Stimulated activated memory B cell treated with anti-CD40 and anti-IgM and Interleukin-4, amounts not matched to agents 10 μg/mL and 1 μg/mL and 100 μg/mL, for 72 hours (primary cell): ENCODE results near the gene PLB1.
A peak's percentile ranks its signal among the peaks of the same experiment; 100 is the strongest.

ENCODE experiments used
- ATAC-seq: fragments of 150-1000 bp; cut with Tn5 transposase; 2 replicates; pipeline ENCODE4 v1.10.0; 2021
- H3K27ac Mint-ChIP-seq: one replicate; pipeline ENCODE4 v1.8.0; 2022; ENCODE audit warnings: mild to moderate bottlenecking, mixed read lengths
- H3K27me3 Mint-ChIP-seq: one replicate; pipeline ENCODE4 v1.8.0; 2022; ENCODE audit warnings: mixed read lengths
- H3K36me3 Mint-ChIP-seq: one replicate; pipeline ENCODE4 v1.8.0; 2022; ENCODE audit warnings: mixed read lengths
- H3K4me1 Mint-ChIP-seq: one replicate; pipeline ENCODE4 v1.8.0; 2022; ENCODE audit warnings: mixed read lengths
- H3K4me3 Mint-ChIP-seq: one replicate; pipeline ENCODE4 v1.8.0; 2022; ENCODE audit warnings: mild to moderate bottlenecking, moderate library complexity, mixed read lengths
- H3K9me3 Mint-ChIP-seq: one replicate; pipeline ENCODE4 v1.8.0; 2022; ENCODE audit warnings: mixed read lengths

PLB1 gene

DNA sequence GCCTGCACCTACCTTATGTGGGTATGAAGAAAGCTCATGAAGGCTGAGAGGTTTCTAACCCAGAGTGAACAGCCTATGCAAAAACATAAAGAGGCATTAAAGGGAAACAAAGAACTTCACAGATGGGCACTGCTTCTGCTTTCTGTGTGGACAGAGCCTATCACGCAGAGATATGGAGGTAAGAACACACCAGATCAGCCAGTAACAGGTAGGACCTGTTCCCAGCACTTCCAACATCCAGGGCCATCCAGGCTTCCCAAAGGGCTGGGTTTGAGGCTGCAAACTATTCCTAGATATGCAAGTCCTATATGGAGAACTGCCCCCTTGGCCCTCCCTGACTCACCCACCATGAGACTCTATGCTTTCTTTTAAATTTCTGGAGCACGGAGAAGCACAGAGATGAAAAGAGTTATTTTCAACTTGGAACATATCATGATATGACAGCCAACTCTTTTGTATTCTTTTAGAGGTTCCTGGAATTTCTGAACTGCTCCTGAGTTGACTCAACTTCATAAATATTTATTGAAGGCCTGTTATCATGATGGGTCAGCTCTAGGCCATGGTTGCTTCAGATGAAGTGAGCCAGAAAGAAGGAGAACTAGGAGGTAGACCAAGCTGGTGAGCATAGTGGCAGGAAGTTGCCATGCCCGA is 178.3 kb downstream of the PLB1 start:
- ATAC-seq: no peak
- Mint-ChIP-seq H3K4me1 (peaks cover 10% of the 10 kb centered on the region), H3K36me3 (no peaks in the 10 kb centered on the region), H3K4me3 (no peak overlapping the region), H3K27ac (no peak overlapping the region), H3K9me3 (peaks cover 6% of the 10 kb centered on the region), H3K27me3 (no peaks in the 10 kb centered on the region)

DNA sequence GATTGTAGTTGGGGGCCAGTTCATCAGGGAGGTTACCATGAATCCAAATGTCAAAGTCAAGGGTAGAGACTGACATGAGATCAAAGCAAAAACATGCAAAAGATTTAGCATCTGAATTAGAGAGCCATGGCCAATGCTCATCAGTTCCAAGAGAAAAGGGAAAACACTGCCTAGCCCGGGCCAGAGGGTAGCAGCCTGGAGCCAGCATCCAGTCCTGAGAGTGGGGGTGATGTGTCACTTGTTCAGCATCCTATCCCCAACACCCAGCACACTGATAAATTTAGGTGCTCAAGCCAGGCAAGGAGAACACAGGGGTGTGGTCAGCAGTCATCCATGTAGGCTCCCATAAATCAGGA is 178.8 kb downstream of the PLB1 start:
- Mint-ChIP-seq H3K27ac (no peak overlapping the region), H3K4me1 (peaks cover 10% of the 10 kb centered on the region), H3K27me3 (no peaks in the 10 kb centered on the region), H3K9me3 (peaks cover 6% of the 10 kb centered on the region), H3K4me3 (no peak overlapping the region), H3K36me3 (no peaks in the 10 kb centered on the region)
- ATAC-seq: no peak

DNA sequence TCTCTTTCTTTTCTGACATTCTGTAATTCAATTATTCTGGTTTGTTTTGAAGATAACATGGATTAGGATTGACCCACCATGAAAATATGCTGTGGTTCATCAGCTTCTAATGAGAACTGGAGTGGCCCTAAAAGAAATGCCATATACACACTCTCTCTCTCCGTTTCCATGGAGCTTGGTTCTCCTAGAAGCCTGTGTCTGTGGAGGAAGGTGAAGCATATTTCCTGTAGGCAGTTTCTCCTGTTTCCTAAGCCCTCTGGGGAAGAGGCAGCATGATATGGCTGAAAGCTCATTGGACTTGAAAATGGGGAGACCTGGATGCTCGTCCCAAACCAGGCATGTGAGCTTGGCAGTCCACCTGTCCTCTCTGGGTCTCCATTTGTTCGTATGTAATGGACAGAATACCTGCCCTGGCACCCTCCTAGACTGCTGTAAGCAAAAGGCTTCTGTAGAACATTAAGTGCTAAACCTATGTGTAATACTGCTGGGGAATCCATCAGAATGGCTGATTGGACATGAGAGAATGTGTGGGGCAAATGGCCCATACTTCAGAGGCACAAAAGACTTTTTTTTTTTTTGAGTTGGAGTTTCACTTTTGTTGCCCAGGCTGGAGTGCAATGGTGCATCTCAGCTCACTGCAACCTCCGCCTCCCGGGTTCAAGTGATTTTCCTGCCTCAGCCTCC is 180.4 kb downstream of the PLB1 start:
- H3K27ac Mint-ChIP-seq: no peak overlapping the region
- H3K27me3 Mint-ChIP-seq: no peaks in the 10 kb centered on the region
- no peak for ATAC-seq
- H3K4me1 Mint-ChIP-seq: peaks cover 18% of the 10 kb centered on the region
- no peaks in the 10 kb centered on the region for H3K36me3 Mint-ChIP-seq
- no peak overlapping the region for H3K4me3 Mint-ChIP-seq
- H3K9me3 Mint-ChIP-seq: peaks cover 6% of the 10 kb centered on the region

DNA sequence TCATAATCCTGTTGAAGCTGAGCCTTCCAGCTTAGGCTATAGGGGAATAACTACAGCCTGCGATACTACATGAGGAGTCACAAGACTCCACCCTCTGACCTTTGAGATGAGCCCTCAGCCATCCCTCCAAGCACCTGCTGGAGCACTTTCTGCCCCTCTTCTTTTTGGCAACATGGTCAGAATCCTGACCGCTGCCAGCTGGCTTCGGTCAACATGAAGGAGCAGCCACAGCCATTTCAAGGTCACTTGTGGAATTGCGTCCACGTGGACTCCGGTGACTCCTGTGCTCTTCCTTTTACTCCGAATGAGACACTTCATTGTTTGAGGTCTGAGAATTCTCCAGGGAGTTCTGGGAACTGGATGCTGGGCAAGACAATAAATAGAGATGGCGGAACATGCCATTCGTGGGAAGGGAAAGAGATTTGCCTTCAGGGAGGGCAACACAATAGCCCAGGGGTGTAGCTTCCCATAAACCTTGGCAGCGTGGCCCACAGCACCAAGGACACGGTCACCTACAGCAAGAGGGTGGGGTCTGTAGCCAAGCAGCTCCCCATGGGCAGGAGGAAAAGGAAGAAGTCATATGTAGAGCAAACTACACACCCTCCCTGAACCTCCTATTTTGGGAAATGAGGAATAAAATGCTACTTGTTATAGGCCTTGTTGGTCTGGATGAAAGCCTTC is 182.5 kb downstream of the PLB1 start:
- Mint-ChIP-seq H3K4me1 (peaks cover 25% of the 10 kb centered on the region), H3K27me3 (no peaks in the 10 kb centered on the region), H3K9me3 (no peaks in the 10 kb centered on the region), H3K4me3 (no peak overlapping the region), H3K36me3 (no peaks in the 10 kb centered on the region), H3K27ac (no peak overlapping the region)
- ATAC-seq: no peak

DNA sequence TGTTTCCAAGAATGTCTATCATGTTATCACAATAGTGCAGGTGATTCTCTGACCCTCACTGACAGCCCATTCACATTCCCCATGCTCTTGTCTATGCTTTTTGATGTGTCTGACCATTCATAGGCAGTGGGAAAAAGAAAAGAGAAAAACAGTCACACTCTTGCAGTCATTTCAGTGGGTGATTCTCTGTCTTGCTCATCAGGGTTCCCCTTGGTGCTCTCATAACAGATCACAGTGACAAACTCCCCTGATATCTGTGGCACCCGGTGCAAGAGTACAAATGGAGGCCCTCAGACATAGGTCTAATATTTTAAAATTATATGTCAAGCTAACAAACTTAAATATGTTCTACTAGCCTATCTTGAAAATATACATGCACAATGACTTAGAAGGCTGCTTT is 183.1 kb downstream of the PLB1 start:
- ATAC-seq: peak; percentile 67
- peaks cover 25% of the 10 kb centered on the region for H3K4me1 Mint-ChIP-seq
- no peak overlapping the region for H3K4me3 Mint-ChIP-seq
- no peaks in the 10 kb centered on the region for H3K36me3 Mint-ChIP-seq
- no peak overlapping the region for H3K27ac Mint-ChIP-seq
- no peaks in the 10 kb centered on the region for H3K27me3 Mint-ChIP-seq
- no peaks in the 10 kb centered on the region for H3K9me3 Mint-ChIP-seq

DNA sequence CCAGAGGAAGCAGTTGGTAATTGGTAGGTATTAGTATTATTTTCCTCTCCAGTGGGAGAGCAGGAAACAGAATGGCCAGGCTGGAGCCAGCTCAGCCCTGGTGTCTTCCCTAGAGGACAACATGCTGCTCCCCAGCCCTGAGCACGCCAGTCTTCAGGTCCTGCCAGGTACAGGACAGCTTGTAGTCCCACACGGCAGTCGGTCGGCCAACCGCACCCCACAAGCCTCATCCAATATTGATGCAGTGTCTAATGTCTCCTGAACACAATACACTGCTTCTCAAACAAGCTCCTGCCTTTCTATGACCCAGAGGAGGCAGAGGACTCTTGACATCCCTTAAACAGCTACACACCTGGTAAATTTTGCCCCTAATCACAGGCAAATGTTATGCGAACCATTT is 184.8 kb downstream of the PLB1 start:
- H3K9me3 Mint-ChIP-seq: no peaks in the 10 kb centered on the region
- peak overlapping the region; percentile 75 for H3K27ac Mint-ChIP-seq
- H3K4me1 Mint-ChIP-seq: peaks cover 19% of the 10 kb centered on the region
- no peaks in the 10 kb centered on the region for H3K36me3 Mint-ChIP-seq
- H3K4me3 Mint-ChIP-seq: no peak overlapping the region
- no peaks in the 10 kb centered on the region for H3K27me3 Mint-ChIP-seq
- no peak for ATAC-seq

DNA sequence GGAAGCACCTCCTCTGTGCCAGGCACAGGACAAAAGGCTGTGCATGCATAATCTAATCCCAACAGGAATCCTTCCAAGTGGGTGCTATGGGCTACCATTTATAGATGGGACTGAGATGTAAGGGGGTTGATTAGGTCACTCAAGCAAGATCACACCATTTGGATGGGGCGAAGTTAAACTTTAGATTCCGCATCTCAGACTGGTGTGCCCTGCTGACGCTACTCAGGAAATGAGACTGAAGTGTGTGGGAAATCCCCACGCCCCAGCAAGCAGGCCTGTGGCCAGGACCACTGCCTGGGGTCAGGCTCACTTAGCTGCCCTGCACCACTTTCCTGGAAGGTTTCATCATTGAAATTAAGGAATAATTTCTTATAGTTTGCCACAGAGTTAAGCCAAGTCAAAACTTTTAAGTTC is 185.3 kb downstream of the PLB1 start:
- Mint-ChIP-seq H3K9me3 (no peaks in the 10 kb centered on the region), H3K36me3 (no peaks in the 10 kb centered on the region), H3K4me1 (peaks cover 19% of the 10 kb centered on the region), H3K4me3 (no peak overlapping the region), H3K27me3 (no peaks in the 10 kb centered on the region), H3K27ac (peak overlapping the region; percentile 75)
- ATAC-seq: peak; percentile 87

DNA sequence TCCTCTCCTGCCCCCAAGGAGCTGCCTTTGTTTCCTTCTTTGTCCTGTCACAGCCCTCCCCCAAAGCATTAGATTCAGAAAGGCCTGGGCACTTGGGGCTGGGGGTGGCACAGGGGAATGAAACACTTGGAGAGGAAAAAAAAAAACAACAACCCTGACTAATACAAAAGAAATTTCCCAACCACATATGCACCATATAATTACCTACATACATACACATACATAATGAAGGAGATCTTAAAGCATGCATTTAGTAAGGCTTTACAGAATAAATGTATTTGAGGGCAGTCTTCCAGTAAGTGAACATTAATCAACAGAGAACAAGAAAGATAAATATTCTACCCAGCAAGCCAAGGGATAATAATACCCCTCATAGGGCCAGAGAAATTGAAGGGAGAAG is 185.7 kb downstream of the PLB1 start:
- ATAC-seq: no peak
- no peaks in the 10 kb centered on the region for H3K27me3 Mint-ChIP-seq
- H3K4me1 Mint-ChIP-seq: peaks cover 19% of the 10 kb centered on the region
- H3K4me3 Mint-ChIP-seq: no peak overlapping the region
- H3K36me3 Mint-ChIP-seq: no peaks in the 10 kb centered on the region
- H3K27ac Mint-ChIP-seq: peak overlapping the region; percentile 75
- H3K9me3 Mint-ChIP-seq: no peaks in the 10 kb centered on the region

DNA sequence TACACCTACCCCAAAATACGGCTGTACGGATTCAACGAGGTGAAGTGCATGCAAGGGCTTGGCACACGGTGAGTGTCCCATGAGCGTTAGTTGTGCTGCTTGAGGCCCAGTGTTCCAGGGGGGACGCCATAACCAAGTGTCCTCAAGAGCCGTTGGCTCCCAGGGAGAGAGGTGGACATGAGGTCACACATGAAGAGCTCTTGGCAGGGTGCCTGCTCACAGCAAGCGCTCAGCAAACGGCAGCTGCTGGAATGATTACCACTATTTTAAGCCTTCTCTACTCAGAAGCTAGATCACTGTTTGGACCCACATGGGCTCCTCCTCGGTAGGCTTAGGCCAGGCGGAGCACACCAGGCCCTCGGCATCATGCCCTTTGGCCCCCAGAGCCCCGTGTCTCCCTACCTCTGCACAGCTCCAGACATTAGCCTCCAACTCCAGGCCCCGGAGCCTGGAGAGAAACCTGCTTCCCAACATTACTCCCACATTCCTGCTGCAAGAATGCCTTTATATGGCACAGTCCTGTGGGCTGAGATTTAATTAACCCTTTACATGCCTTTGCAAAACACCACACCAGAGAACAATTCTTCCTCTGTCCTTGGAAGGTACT is 187.3 kb downstream of the PLB1 start:
- peaks cover 17% of the 10 kb centered on the region for H3K4me1 Mint-ChIP-seq
- H3K9me3 Mint-ChIP-seq: no peaks in the 10 kb centered on the region
- H3K36me3 Mint-ChIP-seq: no peaks in the 10 kb centered on the region
- H3K27me3 Mint-ChIP-seq: no peaks in the 10 kb centered on the region
- no peak overlapping the region for H3K27ac Mint-ChIP-seq
- H3K4me3 Mint-ChIP-seq: no peak overlapping the region
- ATAC-seq: no peak

DNA sequence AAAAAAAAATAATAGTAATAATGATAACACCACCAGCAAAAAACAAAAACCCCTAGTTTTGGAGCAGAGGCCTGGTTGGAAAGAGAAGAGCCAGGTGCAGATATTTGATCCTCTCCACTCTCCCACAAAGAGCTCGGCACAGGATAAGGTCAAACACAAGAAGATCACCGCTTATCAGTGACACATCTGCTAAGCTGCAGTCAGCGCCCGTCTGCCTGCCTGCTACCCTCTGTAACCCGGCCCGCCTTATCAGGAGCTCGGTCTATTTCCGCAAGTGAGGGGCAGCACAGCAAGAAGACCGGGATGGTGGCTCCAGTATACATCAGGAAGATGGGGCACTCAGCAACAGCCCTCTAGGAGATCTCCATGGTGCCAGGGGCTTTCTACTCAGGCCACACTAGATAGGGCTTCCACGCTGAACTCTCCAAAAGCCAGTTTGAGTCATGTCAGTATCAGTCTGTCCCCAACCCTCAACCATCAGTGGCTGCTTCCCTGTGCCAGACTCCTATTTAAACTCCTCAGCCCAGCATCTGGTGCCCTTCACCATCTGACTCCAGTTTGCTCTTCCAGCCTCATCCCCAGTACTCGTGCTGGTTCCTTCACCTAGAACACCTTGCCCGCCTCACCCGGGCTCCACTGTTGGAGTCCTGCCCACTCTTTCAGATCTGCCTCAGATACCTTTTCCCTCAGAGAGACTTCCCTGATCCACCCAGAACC is 188.4 kb downstream of the PLB1 start:
- H3K4me1 Mint-ChIP-seq: peaks cover 15% of the 10 kb centered on the region
- no peak overlapping the region for H3K4me3 Mint-ChIP-seq
- no peak for ATAC-seq
- no peaks in the 10 kb centered on the region for H3K9me3 Mint-ChIP-seq
- peak overlapping the region; percentile 2 for H3K27ac Mint-ChIP-seq
- H3K36me3 Mint-ChIP-seq: no peaks in the 10 kb centered on the region
- H3K27me3 Mint-ChIP-seq: no peaks in the 10 kb centered on the region

DNA sequence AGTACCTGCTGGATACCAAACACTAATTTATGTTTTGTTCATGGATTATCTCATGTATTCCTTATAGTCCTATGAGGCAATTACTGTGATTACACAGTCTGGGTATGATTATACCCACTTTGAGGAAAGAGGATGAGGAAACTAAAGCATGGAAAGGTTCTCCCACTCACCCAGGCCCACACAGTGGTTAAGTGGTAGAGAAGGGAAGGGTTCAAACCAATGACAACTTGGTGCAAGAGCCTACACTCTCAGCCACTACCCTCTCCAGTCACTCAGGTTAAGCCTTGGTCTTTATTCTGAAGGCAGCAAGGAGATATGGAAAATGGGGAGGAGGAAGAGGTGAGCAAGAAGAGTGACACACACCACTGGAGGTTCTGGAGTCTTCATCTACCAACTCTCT is 191.3 kb downstream of the PLB1 start:
- Mint-ChIP-seq H3K4me1 (no peaks in the 10 kb centered on the region), H3K27ac (no peak overlapping the region)

DNA sequence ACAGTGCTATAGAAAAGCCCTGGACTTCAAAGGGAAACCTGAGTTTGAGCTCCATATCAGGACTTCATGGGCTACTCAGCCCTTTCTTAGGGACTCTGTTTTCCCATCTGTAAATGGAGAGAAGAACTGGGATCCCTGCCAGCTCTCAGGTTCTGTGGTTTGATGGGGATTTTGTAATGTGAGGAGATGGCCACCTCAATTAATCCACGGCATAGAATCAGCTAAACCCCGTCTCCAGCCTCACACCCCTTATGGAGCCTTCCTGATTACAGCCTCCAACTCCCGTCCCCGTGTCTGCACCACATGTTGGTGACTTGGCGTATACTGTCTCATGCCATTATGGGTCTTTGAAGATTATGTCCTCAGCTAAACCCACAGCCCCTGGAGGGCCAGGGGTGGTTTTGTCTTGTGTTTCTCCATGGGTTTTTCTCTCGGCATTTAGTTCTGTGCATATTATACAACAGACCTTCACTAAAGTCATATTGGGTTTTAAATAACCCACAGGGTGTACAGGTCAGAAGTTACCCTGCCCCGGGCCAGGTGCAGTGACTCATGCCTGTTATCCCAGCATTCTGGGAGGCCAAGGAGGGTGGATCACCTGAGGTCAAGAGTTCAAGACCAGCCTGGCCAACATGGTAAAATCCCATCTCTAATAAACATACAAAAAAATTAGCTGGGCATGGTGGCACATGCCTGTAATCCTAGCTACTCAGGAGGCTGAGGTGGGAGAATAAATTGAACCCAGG is 192.0 kb downstream of the PLB1 start:
- ATAC-seq: no peak
- H3K9me3 Mint-ChIP-seq: no peaks in the 10 kb centered on the region
- H3K36me3 Mint-ChIP-seq: no peaks in the 10 kb centered on the region
- no peaks in the 10 kb centered on the region for H3K4me1 Mint-ChIP-seq
- no peak overlapping the region for H3K4me3 Mint-ChIP-seq
- no peaks in the 10 kb centered on the region for H3K27me3 Mint-ChIP-seq
- no peak overlapping the region for H3K27ac Mint-ChIP-seq

More for the DNA sequence above, 191.3 kb downstream of the PLB1 start:
- Mint-ChIP-seq H3K36me3 (no peaks in the 10 kb centered on the region), H3K4me3 (no peak overlapping the region), H3K9me3 (no peaks in the 10 kb centered on the region), H3K27me3 (no peaks in the 10 kb centered on the region)
- ATAC-seq: no peak

DNA sequence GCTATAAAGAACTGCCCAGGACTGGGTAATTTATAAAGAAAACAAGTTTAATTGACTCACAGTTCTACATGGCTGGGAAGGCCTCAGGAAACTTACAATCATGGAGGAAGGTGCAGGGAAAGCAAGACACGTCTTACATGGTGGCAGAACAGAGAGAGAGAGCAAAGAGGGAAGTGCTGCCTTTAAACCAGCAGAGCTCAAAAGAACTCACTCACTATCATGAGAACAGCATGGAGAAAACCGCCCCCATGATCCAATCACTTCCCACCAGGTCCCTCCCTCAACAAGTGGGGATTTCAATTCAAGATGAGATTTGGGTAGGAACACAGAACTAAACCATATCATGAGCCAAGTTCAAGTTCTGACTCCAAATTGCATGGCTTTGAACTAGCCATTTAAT is 193.0 kb downstream of the PLB1 start:
- Mint-ChIP-seq H3K27me3 (no peaks in the 10 kb centered on the region), H3K27ac (no peak overlapping the region), H3K9me3 (no peaks in the 10 kb centered on the region), H3K36me3 (no peaks in the 10 kb centered on the region), H3K4me1 (no peaks in the 10 kb centered on the region), H3K4me3 (no peak overlapping the region)
- no peak for ATAC-seq

DNA sequence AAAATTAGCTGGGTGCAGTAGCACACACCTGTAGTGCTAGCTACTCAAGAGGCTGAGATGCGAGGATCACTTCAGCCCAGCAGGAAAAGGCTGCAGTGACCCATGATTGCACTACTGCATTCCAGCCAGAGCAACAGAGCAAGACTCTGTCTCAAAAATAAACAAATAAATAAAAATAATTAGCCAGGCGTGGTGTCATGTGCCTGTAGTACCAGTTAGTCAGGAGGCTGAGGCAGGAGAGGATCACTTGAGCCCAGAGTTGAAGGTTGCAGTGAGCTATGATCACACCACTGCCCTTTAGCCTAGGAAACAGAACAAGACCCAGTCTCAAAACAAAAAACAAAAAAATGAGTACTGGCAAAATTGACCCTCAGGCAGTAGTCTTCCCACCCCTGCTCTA is 193.9 kb downstream of the PLB1 start:
- no peak overlapping the region for H3K27ac Mint-ChIP-seq
- no peaks in the 10 kb centered on the region for H3K27me3 Mint-ChIP-seq
- H3K4me1 Mint-ChIP-seq: no peaks in the 10 kb centered on the region
- H3K36me3 Mint-ChIP-seq: no peaks in the 10 kb centered on the region
- no peaks in the 10 kb centered on the region for H3K9me3 Mint-ChIP-seq
- no peak overlapping the region for H3K4me3 Mint-ChIP-seq
- no peak for ATAC-seq

DNA sequence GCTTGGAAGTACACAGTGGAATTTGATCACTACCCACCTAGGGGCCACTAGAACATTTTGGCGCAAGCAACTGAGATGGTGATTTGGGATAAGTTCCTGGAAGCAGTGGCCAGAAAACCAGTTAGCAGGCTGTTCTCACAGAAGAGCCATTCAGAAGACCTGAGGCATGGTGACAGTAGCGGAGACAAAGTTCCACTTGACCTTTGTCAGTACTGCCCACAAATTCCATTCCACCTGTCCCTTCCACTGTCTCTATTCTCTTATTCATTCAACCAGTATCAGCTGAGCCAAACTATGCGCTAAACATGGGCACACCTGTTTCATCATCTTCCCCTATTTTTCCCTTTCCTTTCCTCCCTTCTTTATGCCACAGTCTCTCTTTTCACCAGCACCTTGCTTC is 196.6 kb downstream of the PLB1 start:
- no peaks in the 10 kb centered on the region for H3K36me3 Mint-ChIP-seq
- H3K4me1 Mint-ChIP-seq: no peaks in the 10 kb centered on the region

More for the DNA sequence above, 196.6 kb downstream of the PLB1 start:
- Mint-ChIP-seq H3K9me3 (no peaks in the 10 kb centered on the region), H3K27me3 (no peaks in the 10 kb centered on the region), H3K27ac (no peak overlapping the region), H3K4me3 (no peak overlapping the region)
- ATAC-seq: no peak
